ENCODE data around the gene PSMG3.
"Not testable (repeated sequence)": the region's sequence is repeated elsewhere in the genome, so short reads cannot be mapped to it uniquely, and the experiment has no call there.

Gene PSMG3

DNA sequence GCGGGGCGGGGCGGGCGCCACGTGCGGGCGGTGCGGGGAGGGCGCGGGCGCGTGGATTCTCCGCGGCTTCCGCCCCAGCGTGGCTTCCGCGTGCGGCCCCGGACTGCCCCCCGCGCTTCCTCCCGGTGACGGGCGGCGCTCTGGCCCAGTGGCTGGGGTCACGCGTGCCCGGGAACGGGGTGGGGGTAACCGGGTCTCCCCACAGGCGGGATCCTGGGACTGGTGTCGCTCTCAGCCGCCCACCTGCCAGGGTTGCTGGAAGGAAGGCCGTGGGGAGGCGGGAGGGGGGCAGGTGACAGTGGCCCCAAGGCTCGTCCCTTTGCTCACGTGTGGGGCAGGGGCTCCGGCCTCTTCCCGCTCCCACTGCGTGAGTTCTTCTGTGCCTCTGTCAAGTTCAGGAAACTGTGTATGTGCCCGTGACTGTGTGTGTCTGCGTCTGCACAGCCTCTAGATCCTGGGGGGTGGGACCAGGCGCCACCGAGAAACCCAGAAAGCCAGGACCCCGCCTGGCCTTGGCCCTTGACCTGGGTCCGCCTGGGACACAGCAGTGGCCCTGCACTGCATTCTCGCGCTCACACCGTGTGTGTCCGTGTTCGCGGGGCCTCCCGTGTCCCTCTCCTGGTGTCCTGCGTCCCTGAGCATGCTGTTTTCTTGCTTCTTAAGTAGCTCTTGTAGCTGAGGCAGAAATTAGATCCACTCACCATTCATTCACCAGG, 38.4 kb downstream of the PSMG3 start:
- DNase-seq: no peak

DNA sequence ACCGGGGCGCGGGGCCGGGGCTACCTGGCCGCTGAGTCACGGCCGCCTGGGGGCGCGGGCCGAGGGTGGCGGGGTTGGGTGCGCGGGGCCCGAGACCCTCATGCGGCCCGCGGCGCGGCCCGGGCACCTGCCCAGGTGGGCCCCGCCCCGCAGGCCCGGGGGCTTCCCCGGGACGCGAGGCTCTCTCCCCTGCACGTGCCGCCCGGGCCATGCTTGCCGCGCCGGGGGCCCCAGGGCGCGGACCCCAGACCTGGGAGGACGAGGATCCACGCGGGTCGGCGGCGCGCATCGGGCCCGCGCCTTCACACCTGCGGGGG, 38.9 kb downstream of the PSMG3 start:
- DNase-seq: no peak

DNA sequence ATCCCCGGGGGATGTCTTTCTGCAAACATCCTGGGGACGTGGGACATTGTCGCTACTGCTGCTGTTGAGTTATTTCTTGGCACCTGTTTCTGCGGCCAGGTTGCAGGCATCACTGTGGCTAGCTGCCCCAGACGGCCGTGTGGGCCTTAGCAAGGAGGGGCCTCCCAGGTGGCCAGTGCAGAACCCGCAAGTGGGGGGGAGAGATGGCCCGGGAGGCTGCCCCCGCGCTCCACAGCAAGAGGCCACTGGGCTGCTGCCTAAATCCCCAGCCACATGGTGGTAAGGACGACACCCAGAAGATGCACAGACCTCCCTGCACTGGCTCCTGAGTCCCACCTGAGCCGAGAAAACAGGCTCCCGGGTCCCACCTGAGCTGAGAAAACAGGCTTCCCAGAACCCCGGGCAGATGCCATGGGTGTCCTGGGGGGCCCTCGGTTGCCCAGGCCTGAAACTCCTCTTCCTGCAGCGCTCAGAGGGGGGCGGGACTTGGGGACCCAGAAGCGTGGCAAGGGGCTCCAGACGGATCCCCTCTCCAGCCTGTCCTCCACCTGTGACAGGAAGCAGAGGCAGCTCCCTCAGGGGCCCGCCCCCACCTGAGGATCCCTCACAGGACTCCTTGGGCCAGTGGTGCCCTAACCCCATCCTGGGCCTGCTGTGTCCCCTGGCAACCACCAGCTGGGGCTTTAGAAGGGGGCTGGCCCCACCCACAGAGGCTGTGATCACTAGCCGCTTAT, 40.3 kb downstream of the PSMG3 start:
- DNase-seq: no peak

DNA sequence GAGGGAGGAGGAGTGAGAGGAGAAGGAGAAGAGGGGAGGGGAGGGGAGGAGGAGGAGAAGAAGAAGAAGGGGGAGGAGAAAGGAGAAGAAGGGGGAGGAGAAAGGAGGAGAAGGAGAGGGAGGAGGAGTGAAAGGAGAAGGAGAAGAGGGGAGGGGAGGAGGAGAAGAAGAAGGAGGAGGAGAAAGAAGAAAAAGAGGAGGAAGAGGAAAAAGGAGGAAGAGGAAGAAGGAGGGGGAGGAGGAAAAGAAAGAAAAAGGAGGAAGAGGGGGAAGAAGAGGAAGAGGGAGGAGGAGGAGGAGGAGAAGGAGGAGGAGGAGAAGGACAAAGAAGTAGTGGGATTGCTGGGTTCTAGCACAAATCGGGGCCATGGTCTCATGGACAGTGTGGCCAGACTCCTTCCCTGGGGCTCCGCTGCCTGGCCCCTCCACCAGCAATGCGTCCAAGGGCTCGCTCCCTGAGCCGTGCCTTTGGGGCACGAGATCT, 43.5 kb downstream of the PSMG3 start:
- DNase-seq: no peak

DNA sequence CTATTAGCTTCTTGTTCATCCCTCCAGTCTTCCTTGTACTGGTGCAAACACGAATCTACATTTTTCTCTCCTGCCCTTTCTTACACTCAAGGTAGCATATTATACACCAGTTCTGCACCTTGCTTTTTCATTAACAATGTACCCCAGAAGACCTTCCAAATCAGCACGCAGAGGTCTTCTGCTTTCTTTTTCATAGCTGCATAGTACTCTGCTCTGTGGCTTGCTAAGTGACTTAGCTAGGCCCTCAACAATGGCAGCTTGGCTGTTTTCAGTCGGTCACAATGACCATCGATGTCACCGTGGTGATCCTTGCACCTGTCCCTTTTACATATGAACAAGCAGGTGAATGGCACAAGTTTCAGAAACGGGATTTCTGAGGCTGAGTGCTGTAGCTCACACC, 44.4 kb downstream of the PSMG3 start:
- no peak for DNase-seq

DNA sequence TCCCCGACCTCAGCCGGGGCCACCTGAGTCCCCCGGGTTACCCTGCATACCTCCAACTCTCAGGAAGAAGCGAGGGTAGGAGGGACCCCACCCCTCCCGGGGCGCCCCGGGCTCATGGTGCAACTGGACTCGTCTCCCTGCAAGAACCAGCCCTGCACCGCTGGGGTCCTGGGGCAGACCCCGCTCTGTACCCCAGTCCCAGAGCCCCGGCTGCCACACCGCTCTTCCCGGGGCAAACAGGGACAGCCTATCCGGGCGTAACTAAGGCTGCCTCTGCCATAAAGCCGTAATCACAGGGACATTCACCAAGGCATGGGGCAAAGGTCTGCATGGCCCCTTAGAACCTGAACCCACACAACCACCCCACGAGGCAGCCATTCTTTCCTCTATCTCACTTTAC, 46.0 kb downstream of the PSMG3 start:
- DNase-seq: no peak

DNA sequence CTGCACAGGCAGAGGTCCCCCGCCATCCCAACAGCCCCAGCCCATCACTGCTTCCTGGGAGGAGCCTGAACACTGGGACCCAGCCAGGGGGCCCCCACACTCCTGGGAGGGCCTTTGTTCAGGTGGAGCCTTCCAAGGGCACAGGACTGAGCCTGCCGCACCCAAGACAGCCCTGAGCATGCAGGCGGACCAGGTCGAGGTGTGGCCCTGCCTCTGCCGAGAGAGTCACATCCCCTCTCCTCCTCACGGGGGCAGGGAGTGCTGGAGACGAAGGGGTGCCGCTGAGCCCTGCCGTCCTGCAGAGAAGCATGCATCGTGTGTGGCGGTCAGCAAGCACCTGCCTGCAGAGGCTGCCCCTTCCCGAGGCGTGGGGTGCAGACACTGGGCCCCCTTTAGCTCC, 46.6 kb downstream of the PSMG3 start:
- no peak for DNase-seq

DNA sequence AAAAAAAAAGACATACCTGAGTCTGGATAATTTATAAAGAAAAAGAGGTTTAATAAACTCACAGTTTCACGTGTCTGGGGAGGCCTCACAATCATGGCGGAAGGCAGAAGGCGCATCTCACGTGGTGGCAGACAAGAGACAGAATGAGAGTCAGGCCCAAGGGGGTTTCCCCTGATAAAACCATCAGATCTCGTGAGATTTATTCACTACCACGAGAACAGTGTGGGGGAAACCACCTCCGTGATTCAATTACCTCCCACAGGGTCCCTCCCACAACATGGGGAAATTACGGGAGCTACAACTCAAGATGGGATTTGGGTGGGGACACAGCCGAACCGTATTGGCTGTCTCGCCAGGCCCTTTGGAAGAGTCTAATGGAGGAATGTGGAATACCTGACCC, 48.4 kb downstream of the PSMG3 start:
- DNase-seq: no peak

DNA sequence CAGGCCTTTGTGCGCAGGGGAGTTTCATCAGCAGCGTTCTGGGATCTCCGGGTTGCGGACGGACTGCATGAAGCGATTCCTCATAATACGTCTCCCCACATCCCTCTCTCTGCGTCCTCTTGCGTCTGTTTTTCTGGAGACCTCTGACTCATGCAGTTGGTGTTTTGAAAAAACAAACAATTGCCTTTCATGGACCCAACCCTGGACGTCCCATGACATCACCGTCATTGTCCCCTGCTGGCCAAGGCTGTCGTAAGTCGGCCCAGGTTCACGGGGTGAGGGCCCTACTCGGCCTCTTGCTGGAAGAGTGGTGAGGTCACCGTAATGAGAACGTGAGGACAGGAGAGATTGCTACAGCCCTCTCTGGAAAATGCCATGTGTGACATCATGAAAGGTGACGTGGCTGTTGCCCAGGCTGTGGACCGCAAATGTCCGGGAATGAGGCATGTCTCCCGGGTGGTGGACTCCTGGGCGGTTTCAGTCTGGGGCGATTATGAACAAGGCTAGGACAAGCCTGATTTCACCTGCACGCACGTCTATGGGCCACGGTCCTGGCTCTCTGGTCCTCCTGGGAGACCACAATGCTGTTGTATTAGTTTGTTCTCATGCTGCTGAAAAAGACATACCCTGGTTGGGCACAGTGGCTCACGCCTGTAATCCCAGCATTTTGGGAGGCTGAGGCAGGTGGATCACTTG, 49.1 kb downstream of the PSMG3 start:
- no peak for DNase-seq

DNA sequence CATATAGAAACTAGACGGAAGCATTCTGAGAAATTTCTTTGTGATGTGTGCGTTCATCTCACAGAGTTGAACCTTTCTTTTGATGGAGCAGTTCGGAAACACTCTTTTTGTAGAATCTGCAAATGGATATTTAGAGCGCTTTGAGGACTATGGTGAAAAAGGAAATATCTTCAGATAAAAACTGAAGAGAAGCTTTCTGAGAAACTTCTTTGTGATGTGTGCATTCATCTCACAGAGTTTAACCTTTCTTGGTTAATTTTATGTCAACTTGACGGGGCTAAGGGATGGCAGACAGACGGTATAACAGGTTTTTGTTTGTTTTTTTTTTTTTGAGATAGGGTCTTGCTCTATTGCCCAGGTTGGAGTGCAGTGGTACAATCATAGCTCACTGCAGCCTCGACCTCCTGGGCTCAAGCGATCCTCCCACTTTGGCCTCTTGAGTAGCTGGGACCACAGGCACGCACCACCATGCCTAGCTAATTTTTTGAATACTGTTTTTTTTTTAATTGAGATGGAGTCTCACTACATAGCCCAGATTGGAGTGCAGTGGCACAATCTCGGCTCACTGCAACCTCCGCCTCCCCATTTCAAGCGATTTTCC, 50.4 kb downstream of the PSMG3 start:
- DNase-seq: not testable (repeated sequence)
